GM06990 (cell line): ENCODE data around the gene HSPA12A.

Experiments used
- DNase-seq: peaks from one replicate; pipeline ENCODE4 v3.0.0-alpha.2; 2011; ENCODE audit not compliant: insufficient read length; ENCODE audit errors: extremely low read depth
- H3K27me3 ChIP-seq: replicated peaks from 2 replicates; pipeline ENCODE4 v1.6.0; 2011; ENCODE audit warnings: low read length; ENCODE audit not compliant: control insufficient read depth, insufficient read depth
- H3K36me3 ChIP-seq: 2 replicates; pipeline ENCODE4 v1.5.1; 2011; ENCODE audit warnings: low read length; ENCODE audit not compliant: control insufficient read depth, insufficient read depth
- H3K4me3 ChIP-seq: replicated peaks from 2 replicates; pipeline ENCODE4 v1.5.1; 2011; ENCODE audit warnings: low read depth, mild to moderate bottlenecking, control low read depth, low read length
- TF ChIP-seq, protein P1 (sequence below): IDR thresholded peaks from 2 replicates; pipeline ENCODE4 v1.5.1; 2011; ENCODE audit warnings: low read length, control low read depth, mild to moderate bottlenecking, inconsistent platforms; ENCODE audit not compliant: insufficient read depth, poor library complexity, severe bottlenecking

Gene HSPA12A

DNA sequence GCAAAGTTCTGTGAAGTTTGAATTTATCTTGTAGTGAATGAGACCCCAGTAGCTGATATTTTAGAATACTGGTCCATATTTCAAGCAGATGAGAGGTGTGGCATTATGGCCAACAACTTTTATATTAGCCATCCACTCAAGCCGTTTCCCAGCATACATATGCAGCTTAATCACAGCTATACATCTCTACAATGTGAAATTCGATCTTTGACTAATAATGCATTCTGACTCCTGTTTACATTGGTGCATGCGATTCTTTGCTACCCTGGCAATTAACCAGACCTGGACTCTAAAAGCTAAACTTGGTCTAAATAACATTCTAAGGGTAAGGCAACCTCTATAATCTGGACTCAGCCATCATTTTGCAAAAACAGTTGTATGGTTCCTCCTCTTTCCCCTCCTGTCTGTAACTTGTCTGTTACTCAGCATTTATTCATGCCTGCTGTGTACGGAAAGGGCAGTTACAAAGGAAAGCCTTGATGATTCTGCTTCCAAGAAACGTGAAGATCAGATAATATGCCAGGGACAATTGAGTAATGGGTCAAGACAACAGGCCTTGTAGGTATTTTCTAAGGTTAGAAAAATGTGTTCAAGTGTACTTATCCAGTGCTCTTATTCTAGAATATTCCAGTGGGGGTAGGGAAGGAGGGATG is 71.0 kb downstream of the HSPA12A start:
- DNase-seq: no peak
- Histone ChIP-seq H3K27me3 (no peaks in the 10 kb centered on the region), H3K36me3 (no peaks in the 10 kb centered on the region), H3K4me3 (no peak overlapping the region)
- TF ChIP-seq, protein P1, sequence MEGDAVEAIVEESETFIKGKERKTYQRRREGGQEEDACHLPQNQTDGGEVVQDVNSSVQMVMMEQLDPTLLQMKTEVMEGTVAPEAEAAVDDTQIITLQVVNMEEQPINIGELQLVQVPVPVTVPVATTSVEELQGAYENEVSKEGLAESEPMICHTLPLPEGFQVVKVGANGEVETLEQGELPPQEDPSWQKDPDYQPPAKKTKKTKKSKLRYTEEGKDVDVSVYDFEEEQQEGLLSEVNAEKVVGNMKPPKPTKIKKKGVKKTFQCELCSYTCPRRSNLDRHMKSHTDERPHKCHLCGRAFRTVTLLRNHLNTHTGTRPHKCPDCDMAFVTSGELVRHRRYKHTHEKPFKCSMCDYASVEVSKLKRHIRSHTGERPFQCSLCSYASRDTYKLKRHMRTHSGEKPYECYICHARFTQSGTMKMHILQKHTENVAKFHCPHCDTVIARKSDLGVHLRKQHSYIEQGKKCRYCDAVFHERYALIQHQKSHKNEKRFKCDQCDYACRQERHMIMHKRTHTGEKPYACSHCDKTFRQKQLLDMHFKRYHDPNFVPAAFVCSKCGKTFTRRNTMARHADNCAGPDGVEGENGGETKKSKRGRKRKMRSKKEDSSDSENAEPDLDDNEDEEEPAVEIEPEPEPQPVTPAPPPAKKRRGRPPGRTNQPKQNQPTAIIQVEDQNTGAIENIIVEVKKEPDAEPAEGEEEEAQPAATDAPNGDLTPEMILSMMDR: no peak

DNA sequence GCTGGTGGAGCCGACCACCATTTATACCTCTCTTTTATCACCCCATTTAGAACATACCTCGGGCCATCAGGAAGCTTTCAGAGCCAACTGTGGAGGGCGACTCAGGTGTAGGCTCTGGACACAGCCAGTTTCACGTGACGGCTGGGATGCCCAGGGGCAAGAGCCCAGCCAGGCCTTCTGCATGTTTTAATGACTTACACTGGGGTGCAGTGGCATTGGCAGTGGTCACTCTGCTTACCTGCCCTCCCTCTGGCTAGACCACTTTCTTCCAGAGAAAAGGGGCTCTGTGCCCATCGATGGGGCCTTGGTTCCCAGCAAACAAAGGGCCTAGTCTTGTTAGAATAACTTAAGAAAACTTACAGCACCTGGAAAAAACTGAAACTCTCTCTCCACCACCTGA is 71.7 kb downstream of the HSPA12A start:
- TF ChIP-seq, protein P1: no peak
- DNase-seq: no peak
- H3K4me3 ChIP-seq: no peak overlapping the region

DNA sequence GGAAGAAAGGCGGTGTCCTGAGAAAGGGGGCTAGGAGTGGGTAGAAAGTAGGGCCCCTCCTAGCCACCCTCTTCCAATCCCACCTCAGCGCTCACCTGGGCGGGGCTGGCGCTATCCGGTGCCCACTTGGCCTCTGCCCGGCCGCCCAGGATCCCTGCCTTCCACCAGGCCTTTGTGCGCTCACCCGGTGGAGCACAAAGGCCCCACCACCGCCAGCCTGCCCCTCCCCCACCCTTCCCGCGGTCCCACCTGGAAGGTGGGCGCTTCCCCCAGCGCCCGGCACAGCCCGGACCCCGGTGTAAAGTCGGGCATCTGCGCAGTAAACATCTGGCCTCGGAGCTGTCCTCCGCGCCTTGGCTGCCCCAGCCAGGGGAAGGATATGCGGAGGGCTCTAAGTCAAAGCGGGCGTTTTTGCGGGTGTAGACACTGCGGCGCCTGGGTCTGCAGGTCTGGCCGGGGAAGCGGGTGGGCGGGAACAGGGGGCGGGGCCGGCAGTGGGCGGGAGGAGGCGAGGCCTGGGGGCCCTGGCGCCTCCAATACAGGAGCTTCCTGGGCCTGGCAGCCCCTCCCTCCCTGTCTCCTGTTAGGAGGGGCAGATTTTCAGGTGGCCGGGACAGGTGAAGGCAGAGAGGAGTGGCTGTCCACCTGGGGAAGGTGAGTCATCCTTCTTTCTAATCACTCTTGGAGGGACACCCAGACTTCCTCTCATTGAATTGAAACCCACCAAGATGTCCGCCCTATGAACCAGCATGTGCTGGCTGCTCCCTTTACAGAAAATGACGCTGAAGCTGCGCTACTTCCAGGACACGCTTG is 72.3 kb downstream of the HSPA12A start:
- TF ChIP-seq, protein P1: no peak
- DNase-seq: no peak
- H3K27me3 ChIP-seq: no peaks in the 10 kb centered on the region
- no peak overlapping the region for H3K4me3 ChIP-seq
- H3K36me3 ChIP-seq: no peaks in the 10 kb centered on the region

More for the DNA sequence above, 71.7 kb downstream of the HSPA12A start:
- no peaks in the 10 kb centered on the region for H3K27me3 ChIP-seq
- no peaks in the 10 kb centered on the region for H3K36me3 ChIP-seq

- H3K36me3 ChIP-seq: no peaks in the 10 kb centered on the region
- TF ChIP-seq, protein P1: no peak
- H3K27me3 ChIP-seq: 0 out of 2 replicates have a peak, but pooled peaks cover 1% of the 10 kb centered on the region
- DNase-seq: no peak
- no peak overlapping the region for H3K4me3 ChIP-seq
These were observed 73.3 kb downstream of the HSPA12A start for GRCh38 chr10:116669080-116669479.

DNA sequence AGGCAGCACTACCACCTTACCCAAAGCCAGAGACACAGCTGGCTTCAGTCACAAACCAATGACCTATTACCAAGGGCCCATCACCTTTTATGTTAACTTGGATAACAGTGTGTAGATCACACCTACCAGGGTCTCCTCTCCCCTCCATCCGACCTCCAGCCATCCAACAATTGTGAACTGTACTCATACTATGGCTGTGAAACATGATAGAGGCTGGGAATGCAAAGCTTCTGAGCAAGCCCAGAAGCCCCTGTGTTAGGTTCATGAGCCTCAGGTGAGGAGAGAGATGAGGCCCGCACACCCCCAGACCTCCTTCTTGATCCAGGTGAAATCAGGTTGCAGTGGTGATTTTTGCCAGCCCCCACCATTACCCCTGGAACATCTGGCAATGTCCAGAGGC is 73.9 kb downstream of the HSPA12A start:
- DNase-seq: no peak
- TF ChIP-seq, protein P1: no peak
- Histone ChIP-seq H3K27me3 (0 out of 2 replicates have a peak, but pooled peaks cover 1% of the 10 kb centered on the region), H3K36me3 (no peaks in the 10 kb centered on the region), H3K4me3 (no peak overlapping the region)
